Skin epidermis (tissue), 12 donors: ENCODE results near the gene SNTB2.
"Not testable (repeated sequence)": the region's sequence is repeated elsewhere in the genome, so short reads cannot be mapped to it uniquely, and the experiment has no call there.

Source experiments
- H3K27ac ChIP-seq, 21 experiments: fragments of 200-600 bp; sonication (generic) in 11 of 21; one replicate each; pipeline ENCODE4 v1.5.0; 2020; ENCODE audit warnings: mild to moderate bottlenecking in 3 of 21, inconsistent platforms in 2 of 21, moderate library complexity in 2 of 21
- H3K4me3 ChIP-seq, 7 experiments: fragments of 200-600 bp; sonication (generic) in 2 of 7; one replicate each; pipeline ENCODE4 v1.5.0; 2020; ENCODE audit warnings: inconsistent platforms in 2 of 7, mild to moderate bottlenecking in 2 of 7, moderate library complexity in 1 of 7

SNTB2 gene

GRCh38 chr16:69273009-69273408 lies 86.0 kb downstream of the SNTB2 start:
- H3K4me3 ChIP-seq, result no peak overlapping the region
- H3K27ac ChIP-seq, result no peak overlapping the region

- Histone ChIP-seq H3K4me3 (no peak overlapping the region), H3K27ac (peak overlapping the region in 12 of 21 experiments; percentile 10 to 64 (median 35))
Measured at GRCh38 chr16:69274699-69275235, 87.8 kb downstream of the SNTB2 start.

- no peak overlapping the region for H3K4me3 ChIP-seq
- peak overlapping the region in 7 of 21 experiments; percentile 4 to 63 (median 30) for H3K27ac ChIP-seq
Measured at GRCh38 chr16:69276148-69277115, 89.5 kb downstream of the SNTB2 start.

GRCh38 chr16:69277413-69277812 lies 90.4 kb downstream of the SNTB2 start:
- Histone ChIP-seq H3K4me3 (no peak overlapping the region), H3K27ac (peak overlapping the region in 4 of 21 experiments; percentile 24 to 43 (median 30))

- H3K27ac ChIP-seq, result no peak overlapping the region
- no peak overlapping the region for H3K4me3 ChIP-seq
Measured at GRCh38 chr16:69283851-69284250, 96.9 kb downstream of the SNTB2 start.

- H3K4me3 ChIP-seq, result no peak overlapping the region
- no peak overlapping the region for H3K27ac ChIP-seq
Measured at GRCh38 chr16:69285240-69285639, 98.3 kb downstream of the SNTB2 start.

GRCh38 chr16:69286941-69287713 lies 100.2 kb downstream of the SNTB2 start:
- no peak overlapping the region for H3K4me3 ChIP-seq
- H3K27ac ChIP-seq, result peak overlapping the region in 2 of 21 experiments; percentile 5 to 58

GRCh38 chr16:69291657-69292056 lies 104.7 kb downstream of the SNTB2 start:
- H3K27ac ChIP-seq, H3K4me3 ChIP-seq: not testable (repeated sequence)

GRCh38 chr16:69293401-69293800 lies 106.4 kb downstream of the SNTB2 start:
- Histone ChIP-seq H3K27ac (no peak overlapping the region), H3K4me3 (no peak overlapping the region)

GRCh38 chr16:69294051-69294450 lies 107.1 kb downstream of the SNTB2 start:
- Histone ChIP-seq H3K4me3 (no peak overlapping the region), H3K27ac (no peak overlapping the region)

GRCh38 chr16:69296771-69297170 lies 109.8 kb downstream of the SNTB2 start:
- H3K27ac ChIP-seq, H3K4me3 ChIP-seq: not testable (repeated sequence)

- no peak overlapping the region for H3K27ac ChIP-seq
Measured at GRCh38 chr16:69298261-69298660, 111.3 kb downstream of the SNTB2 start.

GRCh38 chr16:69301187-69301586 lies 114.2 kb downstream of the SNTB2 start:
- Histone ChIP-seq H3K4me3 (no peak overlapping the region), H3K27ac (no peak overlapping the region)

More at GRCh38 chr16:69298261-69298660, 111.3 kb downstream of the SNTB2 start:
- no peak overlapping the region for H3K4me3 ChIP-seq

GRCh38 chr16:69301861-69302260 lies 114.9 kb downstream of the SNTB2 start:
- Histone ChIP-seq H3K27ac (no peak overlapping the region), H3K4me3 (no peak overlapping the region)

- H3K27ac ChIP-seq, result no peak overlapping the region
Measured at GRCh38 chr16:69302301-69302700, 115.3 kb downstream of the SNTB2 start.

GRCh38 chr16:69306031-69306430 lies 119.1 kb downstream of the SNTB2 start:
- H3K4me3 ChIP-seq, result no peak overlapping the region
- peak overlapping the region in 2 of 21 experiments; percentile 33 to 38 for H3K27ac ChIP-seq

More at GRCh38 chr16:69302301-69302700, 115.3 kb downstream of the SNTB2 start:
- H3K4me3 ChIP-seq, result no peak overlapping the region

GRCh38 chr16:69307091-69307490 lies 120.1 kb downstream of the SNTB2 start:
- no peak overlapping the region for H3K4me3 ChIP-seq
- peak overlapping the region in 1 of 21 experiments; percentile 50 for H3K27ac ChIP-seq

- Histone ChIP-seq H3K4me3 (no peak overlapping the region), H3K27ac (no peak overlapping the region)
Measured at GRCh38 chr16:69307856-69308255, 120.9 kb downstream of the SNTB2 start.

- no peak overlapping the region for H3K4me3 ChIP-seq
- H3K27ac ChIP-seq, result no peak overlapping the region
Measured at GRCh38 chr16:69309316-69309715, 122.4 kb downstream of the SNTB2 start.
